GM23338 (cell line): ENCODE results near the gene PLEKHA7. TPM values are rescaled to one million over a fixed set of nuclear protein-coding genes. Genes with fewer than 3 reads are reported as not detected.

Experiments
- ATAC-seq: fragments of 200-7000 bp; cut with Tn5 transposase; 3 replicates; pipeline ENCODE4 v1.9.1; 2020
- DNase-seq: peaks from one replicate; pipeline ENCODE4 v3.0.0-alpha.2; 2015; ENCODE audit warnings: low spot score
- H2AFZ ChIP-seq: fragments of 200-600 bp; sonication (generic); 2 replicates; pipeline ENCODE4 v1.8.0; 2016; ENCODE audit warnings: antibody characterized with exemption, mild to moderate bottlenecking, moderate library complexity
- H3F3A ChIP-seq: fragments of 200-600 bp; sonication (generic); replicated peaks from 2 replicates; pipeline ENCODE4 v1.8.0; 2017; ENCODE audit warnings: antibody characterized with exemption, mixed run types, low read depth
- H3K27ac ChIP-seq: fragments of 200-600 bp; sonication (generic); 2 replicates; pipeline ENCODE4 v1.6.1; 2016; ENCODE audit warnings: low read depth
- H3K27me3 ChIP-seq: fragments of 200-600 bp; sonication (generic); 2 replicates; pipeline ENCODE4 v1.8.0; 2016; ENCODE audit warnings: mild to moderate bottlenecking, mixed run types, moderate library complexity; ENCODE audit not compliant: insufficient read depth
- H3K36me3 ChIP-seq: fragments of 200-600 bp; sonication (generic); 2 replicates; pipeline ENCODE4 v1.8.0; 2016; ENCODE audit warnings: mild to moderate bottlenecking; ENCODE audit not compliant: insufficient read depth
- H3K4me1 ChIP-seq: fragments of 200-600 bp; sonication (generic); 2 replicates; pipeline ENCODE4 v1.8.0; 2016; ENCODE audit warnings: mild to moderate bottlenecking, moderate library complexity; ENCODE audit not compliant: insufficient read depth
- H3K4me2 ChIP-seq: fragments of 200-600 bp; sonication (generic); 2 replicates; pipeline ENCODE4 v1.7.1; 2017; ENCODE audit warnings: mixed run types
- H3K4me3 ChIP-seq: fragments of 200-600 bp; sonication (generic); 2 replicates; pipeline ENCODE4 v1.6.1; 2016; ENCODE audit warnings: mixed run types
- H3K79me2 ChIP-seq: fragments of 200-600 bp; sonication (generic); replicated peaks from 2 replicates; pipeline ENCODE4 v1.8.0; 2017; ENCODE audit warnings: mild to moderate bottlenecking; ENCODE audit not compliant: insufficient read depth
- H3K9me2 ChIP-seq: fragments of 200-600 bp; sonication (generic); 2 replicates; pipeline ENCODE4 v1.8.0; 2017; ENCODE audit not compliant: insufficient read depth
- H4K20me1 ChIP-seq: fragments of 200-600 bp; sonication (generic); replicated peaks from 2 replicates; pipeline ENCODE4 v1.8.0; 2017; ENCODE audit warnings: mild to moderate bottlenecking; ENCODE audit not compliant: insufficient read depth
- H3K27ac Mint-ChIP-seq: 2 replicates; pipeline ENCODE4 v1.8.0; 2020; ENCODE audit warnings: inconsistent platforms, mild to moderate bottlenecking, moderate library complexity, mixed read lengths
- H3K27me3 Mint-ChIP-seq: 3 replicates; pipeline ENCODE4 v1.8.0; 2022; ENCODE audit warnings: low read depth, mild to moderate bottlenecking, moderate library complexity, mixed read lengths, inconsistent platforms; ENCODE audit not compliant: insufficient read depth, poor library complexity
- H3K36me3 Mint-ChIP-seq: 3 replicates; pipeline ENCODE4 v1.8.0; 2021; ENCODE audit warnings: low read depth, mild to moderate bottlenecking, inconsistent platforms, moderate library complexity, mixed read lengths
- H3K4me1 Mint-ChIP-seq: 3 replicates; pipeline ENCODE4 v1.8.0; 2020; ENCODE audit warnings: mild to moderate bottlenecking, inconsistent platforms, mixed read lengths
- H3K4me3 Mint-ChIP-seq: 3 replicates; pipeline ENCODE4 v1.8.0; 2021; ENCODE audit warnings: moderate library complexity, mild to moderate bottlenecking, inconsistent platforms, mixed read lengths
- H3K9me3 Mint-ChIP-seq: 3 replicates; pipeline ENCODE4 v1.8.0; 2020; ENCODE audit warnings: moderate library complexity, mild to moderate bottlenecking, inconsistent platforms, mixed read lengths
- CREB1 ChIP-seq: fragments of 250-450 bp; sonication (Bioruptor Pico); IDR thresholded peaks from 2 replicates; pipeline ENCODE4 v1.5.0; 2020; ENCODE audit warnings: low read depth, mild to moderate bottlenecking, moderate library complexity
- EZH2 ChIP-seq: fragments of 200-600 bp; sonication (generic); IDR thresholded peaks from one replicate; pipeline ENCODE4 v1.8.0; 2017; ENCODE audit warnings: antibody characterized with exemption, mild to moderate bottlenecking, low read depth; ENCODE audit not compliant: unreplicated experiment
- EZH2phosphoT487 ChIP-seq: fragments of 200-600 bp; sonication (generic); IDR thresholded peaks from one replicate; pipeline ENCODE4 v1.8.1; 2018; ENCODE audit warnings: antibody characterized with exemption; ENCODE audit not compliant: unreplicated experiment
- NANOG ChIP-seq: IDR thresholded peaks from 2 replicates; pipeline ENCODE4 v1.6.1; 2016; ENCODE audit warnings: antibody characterized with exemption, borderline replicate concordance
- POLR2AphosphoS5 ChIP-seq: IDR thresholded peaks from 2 replicates; pipeline ENCODE4 v1.6.1; 2016; ENCODE audit warnings: antibody characterized with exemption, low read depth
- REST ChIP-seq: IDR thresholded peaks from one replicate; pipeline ENCODE4 v1.6.1; 2018; ENCODE audit warnings: antibody characterized with exemption; ENCODE audit not compliant: unreplicated experiment
- STAT1 ChIP-seq: IDR thresholded peaks from one replicate; pipeline ENCODE4 v1.6.1; 2016; ENCODE audit warnings: antibody characterized with exemption; ENCODE audit not compliant: unreplicated experiment
- ZNF114 ChIP-seq: fragments of 250-450 bp; sonication (Bioruptor Pico); IDR thresholded peaks from 2 replicates; pipeline ENCODE4 v1.5.0; 2020; ENCODE audit warnings: mild to moderate bottlenecking, moderate library complexity
- ZNF462 ChIP-seq: fragments of 250-450 bp; sonication (Bioruptor Pico); IDR thresholded peaks from 2 replicates; pipeline ENCODE4 v1.5.0; 2020; ENCODE audit warnings: mild to moderate bottlenecking, moderate library complexity
- polyA plus RNA-seq: library from polyadenylated mRNA; unstranded; fragments of >200 nt; fragmentation: Nextera tagmentation; extraction: Ambion mirVana; gene quantifications from 2 replicates; pipeline ENCODE4 v1.2.1, GENCODE V29; 2016
- total RNA-seq: library from RNA; depleted of rRNA; stranded (reverse); fragments of >200 nt; shearing (Covaris generic); gene quantifications from 2 replicates; pipeline ENCODE4 v1.2.3, GENCODE V29; 2014

PLEKHA7 gene
- total and polyA plus RNA-seq, 2 experiments from 2014 or later: 9.7 to 15.8 TPM

- TF ChIP-seq POLR2AphosphoS5: no peak
These were observed 89.8 kb downstream of the PLEKHA7 start (continued) for GRCh38 chr11:16924462-16924825.

GRCh38 chr11:16923987-16924386, 90.2 kb downstream of the PLEKHA7 start:
- H4K20me1 ChIP-seq: peaks cover 38% of the 10 kb centered on the region
- Mint-ChIP-seq H3K4me1 (peaks cover 38% of the 10 kb centered on the region), H3K27ac (no peak overlapping the region), H3K27me3 (peaks cover 43% of the 10 kb centered on the region), H3K9me3 (no peaks in the 10 kb centered on the region), H3K36me3 (no peaks in the 10 kb centered on the region; the same call in 2 of the 3 replicates), H3K4me3 (peak overlapping the region; percentile 83)
- H3K4me2 ChIP-seq: peak overlapping the region; percentile 96
- peaks cover 37% of the 10 kb centered on the region for H3K4me1 ChIP-seq
- no peak for ATAC-seq
- H3K79me2 ChIP-seq: no peaks in the 10 kb centered on the region; the same call in 1 of the 2 replicates
- peak overlapping the region; percentile 83 for H3K4me3 ChIP-seq
- H3F3A ChIP-seq: peaks cover 8% of the 10 kb centered on the region
- H3K36me3 ChIP-seq: no peaks in the 10 kb centered on the region
- H3K27ac ChIP-seq: no peak overlapping the region
- no peaks in the 10 kb centered on the region for H3K9me2 ChIP-seq
- no peak overlapping the region for H2AFZ ChIP-seq
- peaks cover 56% of the 10 kb centered on the region for H3K27me3 ChIP-seq
- no peak for TF ChIP-seq NANOG
- TF ChIP-seq EZH2phosphoT487: no peak
- no peak for TF ChIP-seq EZH2
- TF ChIP-seq POLR2AphosphoS5: no peak
- TF ChIP-seq CREB1 (CRISPR knock-in tag): no peak
- TF ChIP-seq REST: no peak
- TF ChIP-seq ZNF114 (CRISPR knock-in tag): no peak
- TF ChIP-seq ZNF462 (CRISPR knock-in tag): no peak
- no peak for TF ChIP-seq STAT1
- DNase-seq: no peak
